K562 (cell line): Measurements from ENCODE around the gene CENPA. TPM values are rescaled to one million over a fixed set of nuclear protein-coding genes. Genes with fewer than 3 reads are reported as not detected.
A peak's percentile ranks its signal among the peaks of the same experiment; 100 is the strongest.

Experiments used
- ATAC-seq: fragments of 200-7000 bp; cut with Tn5 transposase; 3 replicates; pipeline ENCODE4 v1.9.1; 2020; ENCODE audit warnings: moderate library complexity
- BruUV-seq: library from RNA; stranded (reverse); fragments of 400-500 nt; replicated peaks from 2 replicates; lab custom pipeline; 2021; lab: Mats Ljungman, UMichigan
- CTCF ChIA-PET: fragments of 300-600 bp; formaldehyde crosslinking; extraction: SDS; loops from one replicate; lab custom pipeline; 2021; ENCODE audit warnings: low intra/inter-chr PET ratio; lab: Yijun Ruan, JAX
- POLR2A ChIA-PET: fragments of 300-600, 350-650 bp; sonication (Branson Sonifier 250); formaldehyde crosslinking; extraction: SDS; loops from one replicate; lab custom pipeline; 2021; ENCODE audit warnings: antibody characterized with exemption, inconsistent platforms; lab: Yijun Ruan, JAX
- DNase-seq, 4 experiments: peaks; one replicate each; pipeline versions ENCODE4 v3.0.0 to v3.0.0-alpha.2; 2011 to 2018; ENCODE audit warnings: low spot score in 3 of 4, mixed read lengths in 3 of 4; ENCODE audit errors: extremely low read depth in 1 of 4
- FAIRE-seq: peaks from 2 replicates; lab custom pipeline; 2011; peaks lifted over from hg19 to GRCh38; lab: Jason Lieb, UNC
- H2AFZ ChIP-seq: 2 replicates; pipeline ENCODE4 v1.6.0; 2011; ENCODE audit warnings: low read depth, low read length, control low read depth, inconsistent platforms
- H3K27ac ChIP-seq: fragments of 200-600 bp; 3 replicates; pipeline ENCODE4 v1.8.0; 2011; ENCODE audit warnings: low read depth, mild to moderate bottlenecking, control low read depth, inconsistent platforms, low read length, moderate library complexity, mixed read lengths; ENCODE audit errors: extremely low read depth
- H3K27me3 ChIP-seq, 2 experiments: fragments of 300-600 bp in 1 of 2; 2 replicates in 1 of 2; 3 replicates in 1 of 2; pipeline versions ENCODE4 v1.6.0 to v1.8.0; 2011; ENCODE audit warnings: inconsistent platforms in 2 of 2, low read length in 2 of 2, mild to moderate bottlenecking in 1 of 2, mixed read lengths in 1 of 2, moderate library complexity in 1 of 2; ENCODE audit not compliant: control insufficient read depth in 2 of 2, insufficient read depth in 2 of 2
- H3K36me3 ChIP-seq: fragments of 300-600 bp; 3 replicates; pipeline ENCODE4 v1.8.0; 2011; ENCODE audit warnings: mild to moderate bottlenecking, low read length, inconsistent platforms; ENCODE audit not compliant: control insufficient read depth, insufficient read depth
- H3K4me1 ChIP-seq, 2 experiments: fragments of 200-600 bp in 1 of 2; replicated peaks in 1 of 2; 2 replicates in 1 of 2; 3 replicates in 1 of 2; pipeline versions ENCODE4 v1.5.1 to v1.8.0; 2011; ENCODE audit warnings: inconsistent platforms in 2 of 2, low read length in 2 of 2, mild to moderate bottlenecking in 1 of 2, mixed read lengths in 1 of 2, moderate library complexity in 1 of 2; ENCODE audit not compliant: control insufficient read depth in 2 of 2, insufficient read depth in 2 of 2
- H3K4me2 ChIP-seq: 2 replicates; pipeline ENCODE4 v1.6.1; 2011; ENCODE audit warnings: low read length, control low read depth, inconsistent platforms, mixed read lengths; ENCODE audit not compliant: insufficient read depth
- H3K4me3 ChIP-seq: fragments of 200-600 bp; sonication (generic), shearing (Covaris generic); 2 replicates; pipeline ENCODE4 v1.5.1; 2016; ENCODE audit warnings: control low read depth, inconsistent platforms
- H3K79me2 ChIP-seq: fragments of 200-600 bp; 3 replicates; pipeline ENCODE4 v1.8.0; 2011; ENCODE audit warnings: low read length, inconsistent platforms; ENCODE audit not compliant: control insufficient read depth, insufficient read depth
- H3K9ac ChIP-seq, 2 experiments: 2 replicates each; pipeline versions ENCODE4 v1.6.0 to v1.6.1; 2011; ENCODE audit warnings: low read depth in 2 of 2, low read length in 2 of 2, control low read depth in 1 of 2, inconsistent platforms in 1 of 2, mild to moderate bottlenecking in 1 of 2, mixed read lengths in 1 of 2; ENCODE audit not compliant: insufficient read depth in 1 of 2
- H3K9me1 ChIP-seq: one replicate; pipeline ENCODE4 v1.6.0; 2011; ENCODE audit warnings: inconsistent platforms, mild to moderate bottlenecking, low read length, moderate library complexity; ENCODE audit not compliant: control insufficient read depth, insufficient read depth
- H3K9me3 ChIP-seq: replicated peaks from 2 replicates; pipeline ENCODE4 v1.5.1; 2011; ENCODE audit warnings: low read depth, low read length, inconsistent platforms; ENCODE audit not compliant: control insufficient read depth, insufficient read depth
- H4K20me1 ChIP-seq: replicated peaks from 2 replicates; pipeline ENCODE4 v1.6.1; 2011; ENCODE audit warnings: low read length, inconsistent platforms, mixed read lengths; ENCODE audit not compliant: control insufficient read depth, insufficient read depth
- ADNP ChIP-seq: fragments of 200-800 bp; sonication (Bioruptor generic); IDR thresholded peaks from 2 replicates; pipeline ENCODE4 v1.6.1; 2016; ENCODE audit warnings: missing genetic modification characterization, missing compliant biosample characterization
- E2F1 ChIP-seq: sonication (generic); formaldehyde crosslinking; IDR thresholded peaks from 2 replicates; pipeline ENCODE4 v1.8.1; 2023; ENCODE audit warnings: mild to moderate bottlenecking, missing genetic modification reagents, moderate library complexity
- MECOM ChIP-seq: fragments of 250-450 bp; sonication (Bioruptor Pico); IDR thresholded peaks from 2 replicates; pipeline ENCODE4 v1.8.0; 2022; ENCODE audit warnings: inconsistent platforms
- NEUROD1 ChIP-seq: fragments of 150-350 bp; IDR thresholded peaks from 2 replicates; pipeline ENCODE4 v1.6.1; 2014; ENCODE audit warnings: borderline replicate concordance, low read length, low read depth; ENCODE audit not compliant: partially characterized antibody
- TCF7 ChIP-seq: sonication (generic); IDR thresholded peaks from 2 replicates; pipeline ENCODE4 v1.6.1; 2016; ENCODE audit warnings: antibody characterized with exemption, borderline replicate concordance
- ZBTB33 ChIP-seq: sonication (generic); formaldehyde crosslinking; IDR thresholded peaks from 2 replicates; pipeline ENCODE4 v1.8.1; 2023; ENCODE audit warnings: mild to moderate bottlenecking, missing genetic modification reagents
- WGBS: fragments of 100-300 bp; shearing (Covaris generic); methylation state at CpG from one replicate; pipeline ENCODE4 v1.1.6; 2016; ENCODE audit warnings: low coverage, mixed read lengths; ENCODE audit not compliant: insufficient coverage; ENCODE audit errors: missing lambda C conversion rate; 5-methylcytosine and 5-hydroxymethylcytosine counted together
- in situ Hi-C: fragments of 300-500 bp; cut with MboI; formaldehyde crosslinking; loops from 4 replicates; pipeline ENCODE4 v1.15.0; 2018; ENCODE audit warnings: inconsistent platforms, mixed read lengths
- intact Hi-C: fragments of 100-400 bp; cut with micrococcal nuclease; formaldehyde crosslinking; loops from 2 replicates; pipeline ENCODE4 v1.14.2; 2022
- polyA plus RNA-seq, 8 experiments: library from polyadenylated mRNA; depleted of rRNA in 4 of 8; stranded (reverse) in 5 of 8; unstranded in 3 of 8; fragments of >200 nt; fragmentation: Nextera tagmentation in 2 of 8; fragmentation: Illumina TruSeq in 1 of 8; extraction: Ambion mirVana in 2 of 8; extraction: Trizol in 1 of 8; gene quantifications; 2 replicates each; pipeline versions ENCODE4 v1.2.1 to v1.2.3, GENCODE V29; 2011 to 2014; ENCODE audit warnings: inconsistent platforms in 1 of 8, missing spikeins in 1 of 8
- total RNA-seq, 7 experiments: library from RNA; depleted of rRNA in 6 of 7; stranded (reverse); fragments of >200 nt in 6 of 7; fragmentation: Illumina TruSeq in 2 of 7; extraction: Trizol in 2 of 7; gene quantifications; 2 replicates each; pipeline versions ENCODE4 v1.2.1 to v1.2.3, GENCODE V29; 2011 to 2021; ENCODE audit warnings: low replicate concordance in 1 of 7
- TF ChIP-seq, protein P1 (sequence below): sonication (generic); formaldehyde crosslinking; IDR thresholded peaks from 2 replicates; pipeline ENCODE4 v1.8.1; 2023; ENCODE audit warnings: mild to moderate bottlenecking, missing genetic modification reagents
- TF ChIP-seq, protein P2 (sequence below): fragments of 250-450 bp; sonication (Bioruptor Pico); IDR thresholded peaks from 2 replicates; pipeline ENCODE4 v1.5.0; 2020; ENCODE audit warnings: mild to moderate bottlenecking
- TF ChIP-seq, protein P3 (sequence below): fragments of 250-450 bp; sonication (Bioruptor Pico); IDR thresholded peaks from 2 replicates; pipeline ENCODE4 v1.8.0; 2021; ENCODE audit warnings: moderate library complexity, mild to moderate bottlenecking, inconsistent platforms
- TF ChIP-seq, protein P4 (sequence below): fragments of 250-450 bp; sonication (Bioruptor Pico); IDR thresholded peaks from 2 replicates; pipeline ENCODE4 v1.8.0; 2021; ENCODE audit warnings: mild to moderate bottlenecking, moderate library complexity

CENPA gene
- total and polyA plus RNA-seq, 9 of the 15 experiments (the other 6 are each of a cell fraction or from before 2014, with no cell fraction given), result 11.3 to 61.7 (median 44.7) TPM

GRCh38 chr2:26756337-26756736, 29.5 kb upstream of the CENPA start:
- H3K36me3 ChIP-seq, result no peaks in the 10 kb centered on the region; the same call in 1 of the 3 replicates
- no TSS peak for BruUV-seq
- peak overlapping the region; percentile 2; the same call in 2 of the 3 replicates for H3K27ac ChIP-seq
- no peaks in the 10 kb centered on the region for H3K9me1 ChIP-seq
- ATAC-seq (0 out of 3 replicates have a peak, but pooled peaks have one; percentile 2), DNase-seq (no peak), FAIRE-seq (no peak)
- intact Hi-C loops, result no loop called here
- no peak overlapping the region for H3K4me2 ChIP-seq
- peak overlapping the region; percentile 16 for H2AFZ ChIP-seq
- H3K9me3 ChIP-seq, result no peaks in the 10 kb centered on the region
- no peaks in the 10 kb centered on the region for H3K27me3 ChIP-seq
- no peaks in the 10 kb centered on the region for H4K20me1 ChIP-seq
- CTCF ChIA-PET, result no interaction called here
- H3K4me3 ChIP-seq, result no peak overlapping the region
- H3K4me1 ChIP-seq, result peaks cover 8 to 32% of the 10 kb centered on the region in 2 experiments
- in situ Hi-C loops, result no loop called here
- H3K9ac ChIP-seq, result peak overlapping the region; percentile 0 to 75; a peak in 2 of 4 replicates
- WGBS, result 54% methylated on average over 3 of the region's 5 CpGs
- POLR2A ChIA-PET, result interaction anchor here (0.7 kb wide), 1 partner anchor 184 kb away, joined by 6 read pairs; no protein-coding TSS in a partner anchor
- H3K79me2 ChIP-seq, result no peaks in the 10 kb centered on the region
- TF ChIP-seq NEUROD1 (no peak), TCF7 (no peak), ZBTB33 (CRISPR knock-in tag) (0 out of 2 replicates have a peak, but pooled peaks have one; percentile 25), ADNP (tag) (peak; percentile 44; the same call in 1 of the 2 replicates), MECOM (no peak), E2F1 (CRISPR knock-in tag) (no peak)
- TF ChIP-seq, protein P1, sequence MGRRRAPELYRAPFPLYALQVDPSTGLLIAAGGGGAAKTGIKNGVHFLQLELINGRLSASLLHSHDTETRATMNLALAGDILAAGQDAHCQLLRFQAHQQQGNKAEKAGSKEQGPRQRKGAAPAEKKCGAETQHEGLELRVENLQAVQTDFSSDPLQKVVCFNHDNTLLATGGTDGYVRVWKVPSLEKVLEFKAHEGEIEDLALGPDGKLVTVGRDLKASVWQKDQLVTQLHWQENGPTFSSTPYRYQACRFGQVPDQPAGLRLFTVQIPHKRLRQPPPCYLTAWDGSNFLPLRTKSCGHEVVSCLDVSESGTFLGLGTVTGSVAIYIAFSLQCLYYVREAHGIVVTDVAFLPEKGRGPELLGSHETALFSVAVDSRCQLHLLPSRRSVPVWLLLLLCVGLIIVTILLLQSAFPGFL (CRISPR knock-in tag), result no peak
- TF ChIP-seq, protein P2, sequence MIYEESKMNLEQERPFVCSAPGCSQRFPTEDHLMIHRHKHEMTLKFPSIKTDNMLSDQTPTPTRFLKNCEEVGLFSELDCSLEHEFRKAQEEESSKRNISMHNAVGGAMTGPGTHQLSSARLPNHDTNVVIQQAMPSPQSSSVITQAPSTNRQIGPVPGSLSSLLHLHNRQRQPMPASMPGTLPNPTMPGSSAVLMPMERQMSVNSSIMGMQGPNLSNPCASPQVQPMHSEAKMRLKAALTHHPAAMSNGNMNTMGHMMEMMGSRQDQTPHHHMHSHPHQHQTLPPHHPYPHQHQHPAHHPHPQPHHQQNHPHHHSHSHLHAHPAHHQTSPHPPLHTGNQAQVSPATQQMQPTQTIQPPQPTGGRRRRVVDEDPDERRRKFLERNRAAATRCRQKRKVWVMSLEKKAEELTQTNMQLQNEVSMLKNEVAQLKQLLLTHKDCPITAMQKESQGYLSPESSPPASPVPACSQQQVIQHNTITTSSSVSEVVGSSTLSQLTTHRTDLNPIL (CRISPR knock-in tag), result no peak
- TF ChIP-seq, protein P3, sequence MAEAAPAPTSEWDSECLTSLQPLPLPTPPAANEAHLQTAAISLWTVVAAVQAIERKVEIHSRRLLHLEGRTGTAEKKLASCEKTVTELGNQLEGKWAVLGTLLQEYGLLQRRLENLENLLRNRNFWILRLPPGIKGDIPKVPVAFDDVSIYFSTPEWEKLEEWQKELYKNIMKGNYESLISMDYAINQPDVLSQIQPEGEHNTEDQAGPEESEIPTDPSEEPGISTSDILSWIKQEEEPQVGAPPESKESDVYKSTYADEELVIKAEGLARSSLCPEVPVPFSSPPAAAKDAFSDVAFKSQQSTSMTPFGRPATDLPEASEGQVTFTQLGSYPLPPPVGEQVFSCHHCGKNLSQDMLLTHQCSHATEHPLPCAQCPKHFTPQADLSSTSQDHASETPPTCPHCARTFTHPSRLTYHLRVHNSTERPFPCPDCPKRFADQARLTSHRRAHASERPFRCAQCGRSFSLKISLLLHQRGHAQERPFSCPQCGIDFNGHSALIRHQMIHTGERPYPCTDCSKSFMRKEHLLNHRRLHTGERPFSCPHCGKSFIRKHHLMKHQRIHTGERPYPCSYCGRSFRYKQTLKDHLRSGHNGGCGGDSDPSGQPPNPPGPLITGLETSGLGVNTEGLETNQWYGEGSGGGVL (CRISPR knock-in tag), result no peak
- TF ChIP-seq, protein P4, sequence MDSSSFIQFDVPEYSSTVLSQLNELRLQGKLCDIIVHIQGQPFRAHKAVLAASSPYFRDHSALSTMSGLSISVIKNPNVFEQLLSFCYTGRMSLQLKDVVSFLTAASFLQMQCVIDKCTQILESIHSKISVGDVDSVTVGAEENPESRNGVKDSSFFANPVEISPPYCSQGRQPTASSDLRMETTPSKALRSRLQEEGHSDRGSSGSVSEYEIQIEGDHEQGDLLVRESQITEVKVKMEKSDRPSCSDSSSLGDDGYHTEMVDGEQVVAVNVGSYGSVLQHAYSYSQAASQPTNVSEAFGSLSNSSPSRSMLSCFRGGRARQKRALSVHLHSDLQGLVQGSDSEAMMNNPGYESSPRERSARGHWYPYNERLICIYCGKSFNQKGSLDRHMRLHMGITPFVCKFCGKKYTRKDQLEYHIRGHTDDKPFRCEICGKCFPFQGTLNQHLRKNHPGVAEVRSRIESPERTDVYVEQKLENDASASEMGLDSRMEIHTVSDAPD, result no peak
